ENCODE data around the gene AMIGO1. TPM values are rescaled to one million over a fixed set of nuclear protein-coding genes. Genes with fewer than 3 reads are reported as not detected.

Gene AMIGO1, protein sequence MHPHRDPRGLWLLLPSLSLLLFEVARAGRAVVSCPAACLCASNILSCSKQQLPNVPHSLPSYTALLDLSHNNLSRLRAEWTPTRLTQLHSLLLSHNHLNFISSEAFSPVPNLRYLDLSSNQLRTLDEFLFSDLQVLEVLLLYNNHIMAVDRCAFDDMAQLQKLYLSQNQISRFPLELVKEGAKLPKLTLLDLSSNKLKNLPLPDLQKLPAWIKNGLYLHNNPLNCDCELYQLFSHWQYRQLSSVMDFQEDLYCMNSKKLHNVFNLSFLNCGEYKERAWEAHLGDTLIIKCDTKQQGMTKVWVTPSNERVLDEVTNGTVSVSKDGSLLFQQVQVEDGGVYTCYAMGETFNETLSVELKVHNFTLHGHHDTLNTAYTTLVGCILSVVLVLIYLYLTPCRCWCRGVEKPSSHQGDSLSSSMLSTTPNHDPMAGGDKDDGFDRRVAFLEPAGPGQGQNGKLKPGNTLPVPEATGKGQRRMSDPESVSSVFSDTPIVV
- 3.3 and 4.9 TPM in 2 replicates for total RNA-seq

GRCh38 chr1:109509176-109510134 lies at the start of gene AMIGO1:
Gene AMIGO1 (minus strand): TSS chr1:109509727. CDS start chr1:109508912, 815 bp downstream.

GRCh38 chr1:109548321-109549267 lies 39.1 kb upstream of the AMIGO1 start, which contains the start of gene GNAI3:
Gene GNAI3 (plus strand): TSS chr1:109548615. CDS start chr1:109548721, 106 bp downstream.

GRCh38 chr1:109539676-109540075 lies 30.1 kb upstream of the AMIGO1 start, which contains the start of gene GPR61:
Gene GPR61 (plus strand): TSS chr1:109539872. CDS start chr1:109543023, 3,151 bp downstream.

GRCh38 chr1:109493805-109494539 lies 15.6 kb downstream of the AMIGO1 start, which contains the start of gene CYB561D1:
Gene CYB561D1 (plus strand): TSS chr1:109494094. CDS start chr1:109494140, 46 bp downstream.

DNA sequence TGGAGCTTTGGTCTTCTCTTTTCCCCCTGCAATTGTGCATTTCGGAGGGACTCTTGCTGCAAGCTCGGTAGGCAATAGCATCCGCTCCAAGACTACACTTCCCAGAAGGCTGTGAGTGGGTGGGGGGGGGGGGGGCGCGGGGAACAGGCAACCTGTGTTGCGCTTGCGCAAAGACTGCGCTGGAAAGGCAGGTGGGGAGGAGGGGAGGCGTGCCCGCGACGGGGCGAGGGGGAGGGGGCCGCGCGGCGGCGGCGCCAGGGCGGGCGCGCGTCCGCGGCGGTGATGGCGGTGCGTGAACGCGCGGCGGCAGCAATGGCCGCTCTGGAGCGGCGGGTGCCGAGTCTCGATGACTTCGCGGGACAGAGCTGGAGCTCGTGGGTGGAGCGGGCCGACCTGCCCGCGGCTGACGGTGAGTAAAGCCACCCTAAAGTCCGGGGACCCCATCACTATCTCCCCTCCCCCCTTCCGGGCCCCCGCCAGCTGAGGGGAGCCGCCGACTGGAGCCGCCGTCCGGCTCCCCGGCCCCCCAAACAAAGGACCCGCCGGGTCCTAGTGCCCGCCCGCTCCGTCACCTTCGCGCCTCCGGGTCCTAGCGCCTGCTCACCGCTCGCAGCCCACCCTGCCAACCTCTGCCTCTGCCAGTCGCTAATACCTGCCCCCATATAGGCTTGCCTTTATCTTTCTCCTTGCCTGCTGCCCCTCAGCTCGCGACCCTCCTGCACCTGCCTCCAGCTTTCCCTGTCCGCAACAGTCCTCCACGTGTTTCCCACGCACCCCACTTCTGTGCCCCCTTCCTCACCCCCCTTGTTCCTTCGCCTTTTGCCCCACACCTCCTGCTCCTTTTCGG lies 25.6 kb downstream of the AMIGO1 start, which contains the start of gene ATXN7L2:
TSS of gene ATXN7L2 (plus strand) at position 234 of the 847 bp plus-strand sequence. CDS start at position 283, 49 bp downstream.

DNA sequence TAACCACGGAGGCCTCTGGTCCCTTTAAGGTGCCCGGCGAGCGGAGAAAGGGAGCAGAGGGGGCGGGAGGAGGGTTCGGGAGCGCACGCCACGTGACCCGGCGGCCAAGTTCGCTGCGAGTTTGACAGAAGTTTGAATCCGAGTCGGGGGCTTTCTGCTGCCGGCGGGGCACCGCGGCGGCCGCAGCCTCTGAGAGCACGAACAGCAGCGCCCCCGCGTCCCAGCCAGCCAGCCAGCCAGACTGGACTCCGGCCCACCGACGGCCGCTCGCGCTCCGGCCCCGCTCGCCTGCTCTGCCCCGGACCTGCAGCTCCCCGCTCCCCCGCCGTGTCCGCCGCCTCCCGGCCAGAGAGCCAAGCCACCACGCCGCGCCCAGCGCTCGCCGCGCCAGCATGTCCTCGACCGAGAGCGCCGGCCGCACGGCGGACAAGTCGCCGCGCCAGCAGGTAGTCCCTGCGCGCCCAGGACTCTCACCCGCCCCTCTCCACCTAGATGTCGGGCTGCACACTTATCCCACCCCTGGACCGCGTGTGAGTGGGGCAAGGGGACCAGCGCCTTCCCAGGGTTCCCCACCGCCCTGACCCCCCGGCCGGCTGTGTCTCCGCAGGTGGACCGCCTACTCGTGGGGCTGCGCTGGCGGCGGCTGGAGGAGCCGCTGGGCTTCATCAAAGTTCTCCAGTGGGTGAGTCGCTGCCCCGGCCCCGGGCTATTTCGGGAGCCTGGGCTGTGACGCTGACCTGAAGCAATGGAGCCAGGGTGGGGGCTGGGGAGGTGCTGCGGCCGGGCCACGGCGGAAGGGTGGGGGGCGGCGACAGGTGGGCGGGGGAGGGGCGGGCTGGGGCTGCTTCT lies 42.9 kb downstream of the AMIGO1 start, which contains the start of gene SYPL2:
TSS of gene SYPL2 (plus strand) at position 95 of the 849 bp plus-strand sequence. CDS start at position 393, 298 bp downstream.

Other genes with a start within 250 kb of the AMIGO1 start
- 3.0 and 5.0 TPM in 2 replicates for gene PSRC1, start 226.6 kb downstream of the AMIGO1 start, total RNA-seq
- not detected in 2 replicates for gene MYBPHL, start 202.7 kb downstream of the AMIGO1 start, total RNA-seq
- gene SORT1, start 111.8 kb downstream of the AMIGO1 start, total RNA-seq: 9.6 and 13.1 TPM in 2 replicates
- gene PSMA5, start 83.3 kb downstream of the AMIGO1 start, total RNA-seq: 31.3 and 47.8 TPM in 2 replicates
- gene SYPL2, start 43.2 kb downstream of the AMIGO1 start, total RNA-seq: under 0.01 and 0.12 TPM in 2 replicates
- 3.5 and 3.7 TPM in 2 replicates for gene ATXN7L2, start 25.8 kb downstream of the AMIGO1 start, total RNA-seq
- gene CYB561D1, start 15.6 kb downstream of the AMIGO1 start, total RNA-seq: 11.7 and 12.2 TPM in 2 replicates
- gene GPR61, start 30.1 kb upstream of the AMIGO1 start, total RNA-seq: not detected in 2 replicates
- gene GNAI3, start 38.9 kb upstream of the AMIGO1 start, total RNA-seq: 12.9 and 14.3 TPM in 2 replicates
- gene GNAT2, start 109.9 kb upstream of the AMIGO1 start, total RNA-seq: 0.16 TPM in 1 of 2 replicates, not detected in the other
- gene AMPD2, start 110.1 kb upstream of the AMIGO1 start, total RNA-seq: 140 and 147 TPM in 2 replicates
- 16.5 and 17.5 TPM in 2 replicates for gene GSTM4, start 146.4 kb upstream of the AMIGO1 start, total RNA-seq
- gene GSTM2, start 158.3 kb upstream of the AMIGO1 start, total RNA-seq: 27.7 and 31.9 TPM in 2 replicates
- 18.3 TPM in 1 of 2 replicates, not detected in the other for gene GSTM1, start 178.1 kb upstream of the AMIGO1 start, total RNA-seq
- 6.0 and 12.5 TPM in 2 replicates for gene GSTM5, start 202.5 kb upstream of the AMIGO1 start, total RNA-seq
- gene GSTM3, start 231.3 kb upstream of the AMIGO1 start, total RNA-seq: 70.7 and 124 TPM in 2 replicates

All from hair follicle dermal papilla cell (primary cell).